Upper lobe of left lung (tissue), 4 donors: ENCODE results near the gene EFEMP2.

Source experiments
- POLR2A ChIP-seq, 4 donors: fragments of 450-650 bp; IDR thresholded peaks; one replicate each; pipeline ENCODE4 v1.5.1; 2016 to 2017; ENCODE audit warnings: antibody characterized with exemption in 4 of 4, mild to moderate bottlenecking in 2 of 4
- POLR2AphosphoS5 ChIP-seq, 2 donors: sonication (generic); formaldehyde crosslinking; IDR thresholded peaks; one replicate each; pipeline ENCODE4 v1.5.1; 2017; ENCODE audit warnings: antibody characterized with exemption in 2 of 2
- TF ChIP-seq, protein P1 (sequence below), 6 experiments: fragments of 450-650 bp in 4 of 6; fragments of 200-600 bp in 2 of 6; sonication (generic) in 2 of 6; IDR thresholded peaks; one replicate each; pipeline ENCODE4 v1.5.1; 2016 to 2019; ENCODE audit warnings: antibody characterized with exemption in 6 of 6

GRCh38 chr11:65869643-65870306 is 2.8 kb downstream of the EFEMP2 start:
- TF ChIP-seq POLR2A (IDR thresholded peaks at IDR 0.05) = no peak
- TF ChIP-seq, protein P1, sequence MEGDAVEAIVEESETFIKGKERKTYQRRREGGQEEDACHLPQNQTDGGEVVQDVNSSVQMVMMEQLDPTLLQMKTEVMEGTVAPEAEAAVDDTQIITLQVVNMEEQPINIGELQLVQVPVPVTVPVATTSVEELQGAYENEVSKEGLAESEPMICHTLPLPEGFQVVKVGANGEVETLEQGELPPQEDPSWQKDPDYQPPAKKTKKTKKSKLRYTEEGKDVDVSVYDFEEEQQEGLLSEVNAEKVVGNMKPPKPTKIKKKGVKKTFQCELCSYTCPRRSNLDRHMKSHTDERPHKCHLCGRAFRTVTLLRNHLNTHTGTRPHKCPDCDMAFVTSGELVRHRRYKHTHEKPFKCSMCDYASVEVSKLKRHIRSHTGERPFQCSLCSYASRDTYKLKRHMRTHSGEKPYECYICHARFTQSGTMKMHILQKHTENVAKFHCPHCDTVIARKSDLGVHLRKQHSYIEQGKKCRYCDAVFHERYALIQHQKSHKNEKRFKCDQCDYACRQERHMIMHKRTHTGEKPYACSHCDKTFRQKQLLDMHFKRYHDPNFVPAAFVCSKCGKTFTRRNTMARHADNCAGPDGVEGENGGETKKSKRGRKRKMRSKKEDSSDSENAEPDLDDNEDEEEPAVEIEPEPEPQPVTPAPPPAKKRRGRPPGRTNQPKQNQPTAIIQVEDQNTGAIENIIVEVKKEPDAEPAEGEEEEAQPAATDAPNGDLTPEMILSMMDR (IDR thresholded peaks at IDR 0.05) = no peak
- TF ChIP-seq POLR2AphosphoS5 (IDR thresholded peaks at IDR 0.05) = no peak
